ENCODE data around the gene CYP46A1.
A peak's percentile ranks its signal among the peaks of the same experiment; 100 is the strongest.

- TF ChIP-seq CTCF (conservative IDR thresholded peaks at IDR 0.05 in 1 of 2, IDR thresholded peaks at IDR 0.05 in 1 of 2; ENCODE audit: extremely low read depth in 1 of 2, insufficient read depth in 1 of 2, low read depth in 1 of 2, low read length in 2 of 2), result no peak
- TF ChIP-seq EZH2 (IDR thresholded peaks at IDR 0.05; ENCODE audit: borderline replicate concordance, low read length), result peak; percentile 41
Measured at GRCh38 chr14:99751539-99752485, 67.7 kb downstream of the CYP46A1 start.

All from mammary epithelial cell (primary cell).